ENCODE results near the gene VPS16.

Gene VPS16

DNA sequence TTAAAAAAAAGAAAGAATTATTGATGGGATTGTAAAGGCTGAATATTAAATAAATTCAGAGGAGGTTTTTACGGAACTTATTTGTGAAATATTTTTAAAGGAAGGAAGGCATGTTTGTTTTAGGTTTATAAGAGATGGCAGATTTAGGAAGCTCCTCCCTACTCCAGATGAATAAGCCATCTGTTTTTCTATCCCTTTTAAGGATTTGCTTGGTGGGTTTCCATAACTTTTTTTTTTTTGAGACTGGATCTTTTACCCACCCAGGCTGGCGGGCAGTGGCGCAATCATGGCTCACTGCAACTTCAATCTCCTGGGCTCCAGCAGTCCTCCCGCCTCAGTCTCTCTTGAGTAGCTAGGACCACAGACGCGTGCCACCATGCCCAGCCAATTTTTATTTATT lies 63.1 kb downstream of the VPS16 start:
- no peak for DNase-seq

GRCh38 chr20:2907519-2907918 lies 67.0 kb downstream of the VPS16 start:
- DNase-seq = no peak

- no peak for DNase-seq
Observed at GRCh38 chr20:2909953-2910352, 69.4 kb downstream of the VPS16 start.

- DNase-seq = no peak
Observed at GRCh38 chr20:2911200-2911599, 70.7 kb downstream of the VPS16 start.

- DNase-seq = no peak
Observed at GRCh38 chr20:2914160-2914559, 73.6 kb downstream of the VPS16 start.

Measured in right hindlimb (tissue), 1 donor.